HG02798 (cell line): ENCODE measurements around the gene SMCO4.

Experiments used
- ATAC-seq: cut with Tn5 transposase; IDR thresholded peaks from one replicate; pipeline ENCODE4 v1.9.1; 2021; ENCODE audit warnings: mild to moderate bottlenecking; ENCODE audit not compliant: unreplicated experiment, poor library complexity

The SMCO4 gene

GRCh38 chr11:93530468-93530826 lies 12.7 kb downstream of the SMCO4 start:
- no peak for ATAC-seq

- ATAC-seq = peak; percentile 56
These were observed 13.3 kb downstream of the SMCO4 start for GRCh38 chr11:93529707-93530467.

DNA sequence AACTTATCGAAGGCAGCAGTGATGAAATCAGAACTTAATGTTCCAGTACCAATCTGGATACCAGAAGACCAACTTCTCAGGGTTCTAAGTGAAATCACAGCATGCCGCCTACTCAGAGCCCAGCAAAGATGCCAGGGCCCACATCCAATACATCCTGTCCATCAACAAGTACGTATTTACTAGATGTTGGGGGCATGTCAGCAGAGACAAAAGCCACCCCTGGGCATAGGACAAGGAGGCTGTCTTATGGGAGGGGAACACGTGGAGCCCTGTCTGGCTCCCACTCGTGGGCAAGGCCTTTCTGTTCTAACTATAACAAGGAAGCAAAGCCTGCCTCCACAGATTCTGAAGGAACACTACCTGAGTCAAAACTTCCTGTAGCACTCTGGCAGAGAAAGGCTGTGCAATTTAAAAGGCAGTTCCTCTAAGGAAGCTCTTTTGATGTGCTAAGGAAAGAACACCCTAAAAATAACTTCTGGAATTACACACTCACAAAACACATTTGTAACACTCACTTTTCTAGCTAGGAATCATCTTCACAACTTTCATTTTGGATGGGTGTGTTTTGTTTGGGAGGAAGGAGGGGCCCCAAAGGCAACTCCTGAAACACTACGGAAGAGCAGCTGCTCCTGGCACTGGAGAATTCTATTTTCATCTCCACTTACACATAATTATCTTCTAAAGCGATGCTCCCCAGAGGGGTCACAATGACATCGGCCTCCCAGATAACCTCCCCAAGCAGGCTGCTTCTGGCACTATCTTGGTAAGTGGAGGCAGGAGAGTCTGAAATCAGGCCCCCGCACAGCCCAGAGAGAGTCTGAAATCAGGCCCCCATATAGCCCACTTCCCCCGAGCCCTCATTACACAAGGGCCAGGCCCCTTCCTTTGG lies 14.2 kb downstream of the SMCO4 start:
- ATAC-seq = no peak

DNA sequence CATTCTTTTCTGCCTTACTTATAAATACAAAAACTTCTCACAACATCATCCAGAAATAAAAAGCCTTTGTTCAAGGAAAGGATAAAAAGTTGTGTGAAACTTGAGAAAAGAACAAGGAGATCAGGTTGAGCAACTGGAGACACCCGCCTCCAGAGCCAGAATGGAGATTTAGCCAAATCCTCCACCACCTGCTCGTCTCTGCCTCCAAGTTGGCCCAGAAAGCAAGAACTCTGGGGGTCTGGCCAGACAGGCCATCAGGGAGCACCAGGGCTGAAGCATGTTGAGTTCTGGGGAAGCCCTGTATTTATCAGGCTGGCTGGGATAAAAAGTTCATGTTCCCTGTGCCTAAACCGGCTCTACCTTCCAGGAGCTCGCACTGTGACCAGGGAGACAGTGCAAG lies 14.9 kb downstream of the SMCO4 start:
- no peak for ATAC-seq

DNA sequence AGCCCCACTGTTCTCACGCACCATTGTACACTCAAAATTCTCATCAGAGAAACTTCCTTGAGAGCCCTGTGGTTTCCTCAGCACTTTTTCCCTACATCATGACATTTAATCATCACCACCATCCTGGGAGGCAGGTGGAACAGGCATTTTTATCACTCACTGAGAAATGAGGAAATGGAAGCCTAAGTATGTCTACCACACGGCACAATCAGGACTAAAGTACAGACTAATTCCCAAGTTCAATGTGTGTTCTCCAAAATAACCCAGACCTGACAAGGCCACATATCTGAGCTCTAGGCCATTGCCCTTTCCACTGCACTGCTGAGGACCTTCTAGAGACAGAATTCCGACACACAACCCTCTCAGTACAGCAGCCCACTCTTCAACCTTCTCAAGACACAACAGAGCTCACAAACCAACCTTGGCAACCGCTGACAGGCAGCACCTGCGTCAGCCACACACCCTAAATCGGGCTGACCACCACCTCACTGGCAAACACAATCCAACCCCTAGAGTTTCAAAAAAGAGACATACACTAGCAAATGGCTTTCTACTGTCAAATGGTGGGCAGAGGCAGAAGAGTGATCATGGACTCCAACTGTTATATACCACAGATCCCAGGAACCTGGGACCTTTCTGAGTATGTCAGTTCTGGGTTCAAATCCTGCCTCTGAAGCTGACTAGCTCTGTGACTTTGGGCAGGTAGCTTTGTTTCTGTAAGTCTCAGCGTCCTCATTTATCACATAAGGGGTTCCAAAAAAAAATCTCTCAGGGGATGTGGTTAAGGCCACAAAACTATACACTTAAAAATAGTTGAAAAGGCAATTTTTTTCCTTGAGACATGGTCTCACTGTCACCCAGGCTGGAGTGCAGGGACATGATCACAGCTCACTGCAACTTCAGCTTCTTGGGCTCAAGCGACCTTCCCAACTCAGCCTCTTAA lies 16.3 kb downstream of the SMCO4 start:
- peak; percentile 26 for ATAC-seq

DNA sequence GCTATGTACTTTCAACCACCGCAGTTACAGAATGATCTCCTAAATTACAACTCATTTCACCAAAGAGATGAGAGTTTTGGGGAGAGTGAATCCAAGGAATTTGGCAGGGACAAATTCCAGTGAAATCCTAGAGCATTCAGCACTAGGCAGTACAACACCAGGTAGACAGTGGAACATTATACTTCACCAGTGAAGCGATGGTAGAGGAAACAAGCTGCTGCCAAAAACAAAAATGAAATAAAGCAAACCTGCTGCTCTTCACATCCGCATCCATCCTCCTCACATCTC lies 16.9 kb downstream of the SMCO4 start:
- peak; percentile 13 for ATAC-seq

DNA sequence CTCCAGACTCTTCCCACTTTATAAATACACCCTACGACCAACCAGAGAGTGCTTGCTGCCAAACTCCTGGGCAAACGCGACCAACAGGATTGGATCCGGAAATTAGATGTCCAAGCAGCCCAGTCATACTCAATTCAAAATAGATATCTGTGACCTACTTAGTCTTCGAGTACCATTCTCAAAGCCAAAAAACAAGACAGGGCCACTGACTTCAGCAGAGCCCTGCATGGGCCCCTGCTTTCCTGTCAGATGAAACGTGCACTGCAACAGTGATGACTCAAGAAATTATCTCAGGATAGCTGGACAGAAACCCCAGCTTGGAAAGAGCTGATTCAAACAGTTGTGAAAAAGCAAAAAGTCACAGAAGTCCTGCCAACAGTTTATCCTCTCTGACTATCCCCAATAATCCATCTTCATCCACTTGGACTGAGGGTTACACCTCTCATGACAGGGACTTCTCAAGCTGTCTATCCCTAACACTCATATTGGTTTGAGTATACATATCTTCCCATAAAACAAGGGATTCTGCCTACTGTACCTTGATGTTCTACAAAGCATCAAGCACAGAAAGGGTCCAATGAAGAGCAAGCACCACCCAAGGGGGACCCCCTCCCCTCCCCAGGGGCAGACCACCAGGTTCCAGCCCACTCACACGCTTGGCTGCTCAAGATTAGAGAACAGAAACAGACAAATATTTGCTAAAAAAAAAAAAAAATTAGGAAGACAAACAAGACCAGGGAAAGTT lies 17.4 kb downstream of the SMCO4 start:
- peak; percentile 14 for ATAC-seq

DNA sequence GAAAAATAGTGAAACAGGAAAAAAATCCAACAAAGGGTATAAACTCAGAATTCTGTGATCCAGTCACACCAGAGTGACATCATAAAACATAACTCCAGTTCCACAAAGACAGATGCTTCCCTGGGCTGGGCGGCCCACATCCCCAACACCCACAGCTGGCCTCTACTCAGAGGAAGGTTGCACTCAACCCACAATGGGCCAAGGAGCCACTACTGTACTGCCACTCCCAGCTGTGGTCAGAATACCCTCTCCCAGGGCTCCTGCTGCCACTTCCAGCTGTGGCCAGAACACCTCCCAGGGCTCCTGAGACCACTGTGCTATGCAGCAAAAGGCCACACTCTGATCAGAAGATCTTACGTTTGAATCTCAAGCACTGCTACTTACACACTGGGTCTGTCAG lies 18.3 kb downstream of the SMCO4 start:
- ATAC-seq = peak; percentile 22

DNA sequence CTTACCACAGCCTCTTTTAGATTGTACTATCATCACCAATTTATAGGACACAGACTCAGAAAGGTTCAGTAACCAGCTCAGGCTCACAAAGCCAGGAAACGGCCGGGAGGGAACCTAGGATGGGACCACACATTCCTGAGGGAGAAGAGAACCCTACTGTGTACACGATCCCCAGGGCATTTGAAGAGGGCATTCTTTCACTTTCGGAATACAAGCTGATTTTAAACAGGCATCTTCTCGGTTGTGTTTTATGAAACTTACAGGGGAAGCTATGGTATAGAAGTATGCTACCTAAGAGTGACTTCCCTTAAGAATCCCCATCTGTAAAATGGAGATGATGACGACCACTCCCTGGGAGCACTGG lies 19.0 kb downstream of the SMCO4 start:
- peak; percentile 51 for ATAC-seq

GRCh38 chr11:93520726-93521509 lies 22.3 kb downstream of the SMCO4 start:
- no peak for ATAC-seq

DNA sequence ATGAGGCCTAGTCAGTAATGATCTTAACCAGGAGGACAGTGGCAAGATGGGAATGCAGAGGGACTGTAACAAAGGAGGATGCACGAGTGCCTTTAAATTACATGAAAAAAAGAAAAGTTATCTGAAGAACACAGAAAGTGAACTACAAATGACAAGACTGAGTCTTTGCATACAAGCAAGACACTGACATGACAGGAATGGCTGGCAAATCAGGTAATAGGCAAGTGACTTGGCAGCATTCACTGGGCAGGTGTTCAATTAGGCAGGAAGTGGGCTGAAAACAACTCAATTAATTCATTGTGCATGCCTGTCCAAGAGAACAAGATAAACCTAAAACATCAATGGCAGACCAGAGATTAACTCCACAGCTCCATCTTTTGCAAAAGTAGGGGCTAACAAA lies 24.0 kb downstream of the SMCO4 start:
- ATAC-seq = no peak

GRCh38 chr11:93518081-93518480 lies 25.1 kb downstream of the SMCO4 start:
- ATAC-seq = no peak

GRCh38 chr11:93517611-93518010 lies 25.6 kb downstream of the SMCO4 start:
- no peak for ATAC-seq

GRCh38 chr11:93517041-93517440 lies 26.1 kb downstream of the SMCO4 start:
- ATAC-seq = no peak

- no peak for ATAC-seq
These were observed 27.7 kb downstream of the SMCO4 start for GRCh38 chr11:93515441-93516025.

GRCh38 chr11:93514712-93515111 lies 28.5 kb downstream of the SMCO4 start:
- ATAC-seq = no peak

DNA sequence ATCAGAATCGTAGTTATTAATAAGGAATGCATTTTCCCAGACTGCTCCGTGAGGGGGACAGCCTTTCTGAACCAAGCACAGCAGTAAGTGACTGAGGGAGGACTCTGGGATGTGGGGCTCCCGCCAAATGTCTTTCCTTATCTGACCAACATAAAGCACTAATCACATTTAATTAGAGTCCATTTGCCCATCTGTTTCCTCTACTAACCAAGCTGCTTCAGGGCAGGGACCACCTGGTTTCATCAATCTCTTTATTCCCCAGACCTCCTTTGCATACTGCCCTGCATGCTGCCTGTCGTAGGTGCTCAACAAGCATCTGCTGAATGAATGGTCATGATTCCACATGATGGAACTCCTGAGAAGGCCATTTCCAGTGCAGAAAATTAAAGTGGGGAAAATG lies 29.4 kb downstream of the SMCO4 start:
- ATAC-seq = no peak

DNA sequence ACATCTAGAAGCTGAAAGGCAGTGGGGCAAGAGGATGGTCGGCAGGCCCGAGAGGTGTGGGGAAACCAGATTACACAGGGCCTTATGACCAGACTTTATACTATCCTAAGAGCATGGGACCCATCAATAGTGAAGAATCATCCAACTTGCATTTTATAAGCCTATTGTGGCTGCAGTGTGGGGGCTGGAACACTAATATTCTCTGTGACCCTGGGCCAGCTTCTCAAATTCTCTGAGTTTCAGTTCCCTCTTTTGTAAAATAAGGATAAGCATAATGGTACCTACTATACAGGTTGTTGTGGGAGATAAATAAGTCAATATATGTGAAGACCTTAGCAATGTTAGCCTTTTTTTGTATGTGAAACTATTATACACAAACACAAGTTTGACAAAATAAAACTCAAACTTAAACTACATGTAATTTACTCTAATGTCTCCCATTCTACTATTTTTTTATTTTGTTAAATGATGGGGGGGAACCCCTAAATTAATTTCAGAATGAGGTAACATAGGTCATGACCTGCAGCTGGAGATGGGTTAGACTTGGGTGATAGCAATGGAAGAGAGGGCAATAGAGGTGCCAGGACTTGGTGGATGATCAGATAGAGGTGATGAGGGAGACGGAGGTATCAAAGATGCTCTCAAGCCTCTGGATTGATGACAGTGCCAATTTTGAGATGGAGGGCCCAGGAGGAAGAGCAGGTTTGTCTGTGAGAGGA lies 30.1 kb downstream of the SMCO4 start:
- ATAC-seq = peak; percentile 68
